SK-N-SH (cell line): ENCODE data around the gene HOXA10. TPM values are rescaled to one million over a fixed set of nuclear protein-coding genes. Genes with fewer than 3 reads are reported as not detected.
A peak's percentile ranks its signal among the peaks of the same experiment; 100 is the strongest.

Source experiments
- CTCF ChIA-PET: fragments of 300-600, 350-600 bp; formaldehyde crosslinking; extraction: SDS; loops from one replicate; lab custom pipeline; 2021; lab: Yijun Ruan, JAX
- POLR2A ChIA-PET: fragments of 350-600 bp; sonication (Branson Sonifier 250); formaldehyde crosslinking; extraction: SDS; loops from one replicate; lab custom pipeline; 2020; ENCODE audit warnings: antibody characterized with exemption, inconsistent platforms; lab: Yijun Ruan, JAX
- DNase-seq: peaks from one replicate; pipeline ENCODE4 v3.0.0; 2012
- H2AFZ ChIP-seq: fragments of 200-600 bp; sonication (generic); 2 replicates; pipeline ENCODE4 v1.8.1; 2016; ENCODE audit warnings: antibody characterized with exemption, mild to moderate bottlenecking, low read depth
- H3F3A ChIP-seq: fragments of 200-600 bp; sonication (generic); replicated peaks from 2 replicates; pipeline ENCODE3; 2016; ENCODE audit warnings: antibody characterized with exemption, mild to moderate bottlenecking; ENCODE audit not compliant: insufficient read depth
- H3K27ac ChIP-seq, 2 experiments: fragments of 200-500 bp in 1 of 2; fragments of 200-600 bp in 1 of 2; sonication (Bioruptor generic) in 1 of 2; sonication (generic), shearing (Covaris generic) in 1 of 2; 2 replicates each; pipeline versions ENCODE4 v1.5.1 to v1.6.1; 2014 to 2016; ENCODE audit warnings: low read depth in 2 of 2, inconsistent platforms in 1 of 2, low read length in 1 of 2, mild to moderate bottlenecking in 1 of 2, mixed read lengths in 1 of 2
- H3K27me3 ChIP-seq: fragments of 200-600 bp; sonication (generic), shearing (Covaris generic); 2 replicates; pipeline ENCODE4 v1.6.1; 2016; ENCODE audit warnings: mixed run types; ENCODE audit not compliant: insufficient read depth
- H3K36me3 ChIP-seq, 2 experiments: fragments of 200-500 bp in 1 of 2; fragments of 200-600 bp in 1 of 2; sonication (Bioruptor generic) in 1 of 2; sonication (generic) in 1 of 2; replicated peaks in 1 of 2; 2 replicates each; pipeline versions ENCODE3 to v1.5.1; 2014 to 2016; ENCODE audit warnings: low read length in 1 of 2, mild to moderate bottlenecking in 1 of 2; ENCODE audit not compliant: insufficient read depth in 2 of 2, control insufficient read depth in 1 of 2
- H3K4me1 ChIP-seq, 2 experiments: fragments of 200-500 bp in 1 of 2; fragments of 200-600 bp in 1 of 2; sonication (Bioruptor generic) in 1 of 2; sonication (generic), shearing (Covaris generic) in 1 of 2; 2 replicates each; pipeline versions ENCODE4 v1.5.1 to v1.6.1; 2014 to 2016; ENCODE audit warnings: low read depth in 1 of 2, low read length in 1 of 2, mixed run types in 1 of 2; ENCODE audit not compliant: insufficient read depth in 2 of 2, control insufficient read depth in 1 of 2
- H3K4me2 ChIP-seq: fragments of 200-600 bp; sonication (generic), shearing (Covaris generic); 2 replicates; pipeline ENCODE4 v1.6.1; 2017; ENCODE audit warnings: mixed run types
- H3K4me3 ChIP-seq, 2 experiments: fragments of 200-500 bp in 1 of 2; fragments of 200-600 bp in 1 of 2; sonication (Bioruptor generic) in 1 of 2; sonication (generic), shearing (Covaris generic) in 1 of 2; 2 replicates each; pipeline versions ENCODE4 v1.5.1 to v1.8.1; 2014 to 2016; ENCODE audit warnings: low read depth in 2 of 2, inconsistent platforms in 1 of 2, low read length in 1 of 2, mild to moderate bottlenecking in 1 of 2, mixed read lengths in 1 of 2, moderate library complexity in 1 of 2
- H3K79me2 ChIP-seq: fragments of 200-600 bp; sonication (generic); 2 replicates; pipeline ENCODE4 v1.8.1; 2017; ENCODE audit warnings: mild to moderate bottlenecking; ENCODE audit not compliant: insufficient read depth
- H3K9ac ChIP-seq: fragments of 200-600 bp; sonication (generic); 2 replicates; pipeline ENCODE4 v1.6.1; 2017; ENCODE audit warnings: mixed run types
- H3K9me2 ChIP-seq: fragments of 200-600 bp; sonication (generic); 2 replicates; pipeline ENCODE4 v1.6.1; 2017; ENCODE audit warnings: mixed run types
- H3K9me3 ChIP-seq: fragments of 200-600 bp; sonication (generic); 2 replicates; pipeline ENCODE4 v1.6.1; 2017; ENCODE audit warnings: mixed run types, mild to moderate bottlenecking, moderate library complexity
- H4K20me1 ChIP-seq: fragments of 200-600 bp; sonication (generic); 2 replicates; pipeline ENCODE4 v1.6.1; 2017; ENCODE audit warnings: mild to moderate bottlenecking, mixed run types; ENCODE audit not compliant: insufficient read depth
- CHD2 ChIP-seq: fragments of 150-350 bp; IDR thresholded peaks from 2 replicates; pipeline ENCODE4 v1.6.1; 2018; ENCODE audit warnings: low read length; ENCODE audit not compliant: partially characterized antibody
- ELF1 ChIP-seq: IDR thresholded peaks from 2 replicates; pipeline ENCODE4 v1.4.0; 2012
- EP300 ChIP-seq, 2 experiments: IDR thresholded peaks; 2 replicates each; pipeline versions ENCODE4 v1.4.0 to v1.6.1; 2012; ENCODE audit warnings: borderline replicate concordance in 1 of 2, low read depth in 1 of 2, low read length in 1 of 2
- EZH2phosphoT487 ChIP-seq: fragments of 200-600 bp; sonication (generic); IDR thresholded peaks from 2 replicates; pipeline ENCODE4 v1.6.1; 2017; ENCODE audit warnings: low read depth, mixed run types, mild to moderate bottlenecking, antibody characterized with exemption, moderate library complexity, borderline replicate concordance
- FOXJ3 ChIP-seq: sonication (generic); formaldehyde crosslinking; IDR thresholded peaks from 2 replicates; pipeline ENCODE4 v1.5.1; 2020; ENCODE audit warnings: mild to moderate bottlenecking, missing genetic modification reagents
- GATA2 ChIP-seq: sonication (generic); formaldehyde crosslinking; IDR thresholded peaks from 2 replicates; pipeline ENCODE4 v1.5.0; 2020; ENCODE audit warnings: mild to moderate bottlenecking, missing genetic modification reagents
- JUND ChIP-seq: IDR thresholded peaks from 2 replicates; pipeline ENCODE4 v1.4.0; 2012
- NRF1 ChIP-seq: IDR thresholded peaks from 2 replicates; pipeline ENCODE4 v1.6.1; 2012; ENCODE audit warnings: low read depth, mild to moderate bottlenecking, low read length
- POLR2AphosphoS5 ChIP-seq: IDR thresholded peaks from 2 replicates; pipeline ENCODE4 v1.6.1; 2012; ENCODE audit warnings: low read depth, low read length
- RAD21 ChIP-seq: IDR thresholded peaks from 2 replicates; pipeline ENCODE4 v1.6.1; 2012; ENCODE audit warnings: mild to moderate bottlenecking, low read length
- SMC3 ChIP-seq: IDR thresholded peaks from 2 replicates; pipeline ENCODE4 v1.6.1; 2012; ENCODE audit warnings: low read depth, low read length, improper control_type of control experiment
- WGBS: methylation state at CpG from one replicate; pipeline ENCODE4 v1.1.6; 2017; ENCODE audit warnings: low lambda C conversion rate; 5-methylcytosine and 5-hydroxymethylcytosine counted together
- polyA plus RNA-seq, 3 experiments: library from polyadenylated mRNA; depleted of rRNA; stranded (reverse); fragments of >200 nt; gene quantifications; 2 replicates each; pipeline ENCODE4 v1.2.3, GENCODE V29; 2012
- TF ChIP-seq, protein P1 (sequence below): IDR thresholded peaks from 2 replicates; pipeline ENCODE4 v1.4.0; 2012; ENCODE audit warnings: low read depth, borderline replicate concordance
- TF ChIP-seq, protein P2 (sequence below): fragments of 200-600 bp; sonication (generic); IDR thresholded peaks from 2 replicates; pipeline ENCODE4 v1.6.1; 2017; ENCODE audit warnings: antibody characterized with exemption, mild to moderate bottlenecking, moderate library complexity
- TF ChIP-seq, protein P3 (sequence below): fragments of 150-350 bp; IDR thresholded peaks from 2 replicates; pipeline ENCODE4 v1.6.1; 2017; ENCODE audit warnings: antibody characterized with exemption, low read length, low read depth, borderline replicate concordance

HOXA10 gene
- polyA plus RNA-seq, 1 of the 3 experiments (the other 2 are of a cell fraction), result not detected

DNA sequence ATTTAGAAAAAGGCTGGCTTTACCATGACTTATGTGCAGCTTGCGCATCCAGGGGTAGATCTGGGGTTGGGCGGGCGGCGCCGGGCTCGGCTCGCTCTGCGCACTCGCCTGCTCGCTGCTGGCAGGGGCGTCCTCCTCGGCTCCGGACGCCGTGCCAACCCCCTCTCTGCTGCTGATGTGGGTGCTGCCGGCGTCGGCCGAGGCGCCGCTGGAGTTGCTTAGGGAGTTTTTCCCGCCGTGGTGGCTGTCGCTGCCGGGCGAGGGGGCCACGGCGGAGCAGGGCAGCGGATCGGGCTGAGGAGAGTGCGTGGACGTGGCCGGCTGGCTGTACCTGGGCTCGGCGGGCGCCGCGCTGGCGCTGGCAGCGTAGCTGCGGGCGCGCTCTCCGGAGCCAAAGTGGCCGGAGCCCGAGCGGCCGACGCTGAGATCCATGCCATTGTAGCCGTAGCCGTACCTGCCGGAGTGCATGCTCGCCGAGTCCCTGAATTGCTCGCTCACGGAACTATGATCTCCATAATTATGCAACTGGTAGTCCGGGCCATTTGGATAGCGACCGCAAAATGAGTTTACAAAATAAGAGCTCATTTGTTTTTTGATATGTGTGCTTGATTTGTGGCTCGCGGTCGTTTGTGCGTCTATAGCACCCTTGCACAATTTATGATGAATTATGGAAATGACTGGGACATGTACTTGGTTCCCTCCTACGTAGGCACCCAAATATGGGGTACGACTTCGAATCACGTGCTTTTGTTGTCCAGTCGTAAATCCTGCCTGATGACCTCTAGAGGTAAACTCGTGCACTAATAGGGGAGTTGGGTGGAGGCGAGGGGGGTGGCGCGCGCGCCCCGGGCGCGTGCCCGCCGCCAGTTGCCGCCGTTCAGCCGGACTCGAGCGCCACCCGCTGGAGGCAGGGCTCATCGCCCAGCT lies 30.8 kb downstream of the HOXA10 start, which contains the start of gene HOXA5:
Gene HOXA5 (minus strand): TSS at position 659 of the 927 bp plus-strand sequence. CDS start 74 bp downstream, at position 585.
- peak; percentile 92 for DNase-seq
- H3F3A ChIP-seq, result no peaks in the 10 kb centered on the region
- TF ChIP-seq EP300 (IDR thresholded peaks at IDR 0.05; ENCODE audit: borderline replicate concordance in 1 of 2, low read depth in 1 of 2, low read length in 1 of 2) (no peak), RAD21 (peak; percentile 63), POLR2AphosphoS5 (no peak), EZH2phosphoT487 (0 out of 2 replicates have a peak, but pooled peaks have one; percentile 16), SMC3 (peak; percentile 28; the same call in 1 of the 2 replicates), NRF1 (no peak), JUND (no peak), CHD2 (no peak), ELF1 (no peak), GATA2 (CRISPR knock-in tag) (no peak), FOXJ3 (CRISPR knock-in tag) (no peak)
- TF ChIP-seq, protein P1, sequence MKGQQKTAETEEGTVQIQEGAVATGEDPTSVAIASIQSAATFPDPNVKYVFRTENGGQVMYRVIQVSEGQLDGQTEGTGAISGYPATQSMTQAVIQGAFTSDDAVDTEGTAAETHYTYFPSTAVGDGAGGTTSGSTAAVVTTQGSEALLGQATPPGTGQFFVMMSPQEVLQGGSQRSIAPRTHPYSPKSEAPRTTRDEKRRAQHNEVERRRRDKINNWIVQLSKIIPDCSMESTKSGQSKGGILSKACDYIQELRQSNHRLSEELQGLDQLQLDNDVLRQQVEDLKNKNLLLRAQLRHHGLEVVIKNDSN, result peak; percentile 37; the same call in 1 of the 2 replicates
- TF ChIP-seq, protein P2, sequence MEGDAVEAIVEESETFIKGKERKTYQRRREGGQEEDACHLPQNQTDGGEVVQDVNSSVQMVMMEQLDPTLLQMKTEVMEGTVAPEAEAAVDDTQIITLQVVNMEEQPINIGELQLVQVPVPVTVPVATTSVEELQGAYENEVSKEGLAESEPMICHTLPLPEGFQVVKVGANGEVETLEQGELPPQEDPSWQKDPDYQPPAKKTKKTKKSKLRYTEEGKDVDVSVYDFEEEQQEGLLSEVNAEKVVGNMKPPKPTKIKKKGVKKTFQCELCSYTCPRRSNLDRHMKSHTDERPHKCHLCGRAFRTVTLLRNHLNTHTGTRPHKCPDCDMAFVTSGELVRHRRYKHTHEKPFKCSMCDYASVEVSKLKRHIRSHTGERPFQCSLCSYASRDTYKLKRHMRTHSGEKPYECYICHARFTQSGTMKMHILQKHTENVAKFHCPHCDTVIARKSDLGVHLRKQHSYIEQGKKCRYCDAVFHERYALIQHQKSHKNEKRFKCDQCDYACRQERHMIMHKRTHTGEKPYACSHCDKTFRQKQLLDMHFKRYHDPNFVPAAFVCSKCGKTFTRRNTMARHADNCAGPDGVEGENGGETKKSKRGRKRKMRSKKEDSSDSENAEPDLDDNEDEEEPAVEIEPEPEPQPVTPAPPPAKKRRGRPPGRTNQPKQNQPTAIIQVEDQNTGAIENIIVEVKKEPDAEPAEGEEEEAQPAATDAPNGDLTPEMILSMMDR, result peak; percentile 85
- TF ChIP-seq, protein P3, sequence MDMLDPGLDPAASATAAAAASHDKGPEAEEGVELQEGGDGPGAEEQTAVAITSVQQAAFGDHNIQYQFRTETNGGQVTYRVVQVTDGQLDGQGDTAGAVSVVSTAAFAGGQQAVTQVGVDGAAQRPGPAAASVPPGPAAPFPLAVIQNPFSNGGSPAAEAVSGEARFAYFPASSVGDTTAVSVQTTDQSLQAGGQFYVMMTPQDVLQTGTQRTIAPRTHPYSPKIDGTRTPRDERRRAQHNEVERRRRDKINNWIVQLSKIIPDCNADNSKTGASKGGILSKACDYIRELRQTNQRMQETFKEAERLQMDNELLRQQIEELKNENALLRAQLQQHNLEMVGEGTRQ, result no peak
- peaks cover 100% of the 10 kb centered on the region for H3K27me3 ChIP-seq
- H3K4me2 ChIP-seq, result peak within 1 kb of the TSS; percentile 42
- H3K4me3 ChIP-seq, result peak within 1 kb of the TSS; percentile 17 to 31; a peak in 2 of 4 replicates
- 6% methylated on average over 56 of the region's 86 CpGs for WGBS
- no peaks in the 10 kb centered on the region for H3K79me2 ChIP-seq
- no peaks in the 10 kb centered on the region for H3K36me3 ChIP-seq
- no peaks in the 10 kb centered on the region for H3K9me3 ChIP-seq
- H3K9ac ChIP-seq, result no peak within 1 kb of the TSS
- H2AFZ ChIP-seq, result no peak within 1 kb of the TSS
- no peak within 1 kb of the TSS for H3K27ac ChIP-seq
- ChIA-PET CTCF (interaction anchor here (0.6 to 10.9 kb wide), 37 partner anchors 8 to 1291 kb away, joined by 3 to 270 read pairs (median 4); partner anchors contain the start of genes HOXA10, HOXA11, HOXA3 and HOXA4), POLR2A (no interaction called here)
- H4K20me1 ChIP-seq, result no peaks in the 10 kb centered on the region
- H3K9me2 ChIP-seq, result no peaks in the 10 kb centered on the region
- H3K4me1 ChIP-seq, result peaks cover 11 to 12% of the 10 kb centered on the region in 2 experiments; a peak in 1 of 4 replicates
